Astrocyte of the cerebellum (primary cell): Measurements from ENCODE around the gene PSMD13.
"Not testable (repeated sequence)": the region's sequence is repeated elsewhere in the genome, so short reads cannot be mapped to it uniquely, and the experiment has no call there.

Source experiments
- DNase-seq: peaks from one replicate; pipeline ENCODE4 v3.0.0-alpha.2; 2011; ENCODE audit warnings: low read depth
- H3K4me3 ChIP-seq: 2 replicates; pipeline ENCODE4 v1.5.1; 2011; ENCODE audit warnings: mild to moderate bottlenecking, low read depth, low read length, moderate library complexity
- CTCF ChIP-seq: IDR thresholded peaks from 2 replicates; pipeline ENCODE4 v1.5.1; 2012; ENCODE audit warnings: low read length, low read depth, moderate library complexity, mild to moderate bottlenecking; ENCODE audit errors: missing control alignments
- in situ Hi-C: cut with HindIII; loops from 2 replicates; pipeline ENCODE4 v1.10.0; 2017; ENCODE audit warnings: low sequenced_read_pairs

The PSMD13 gene

DNA sequence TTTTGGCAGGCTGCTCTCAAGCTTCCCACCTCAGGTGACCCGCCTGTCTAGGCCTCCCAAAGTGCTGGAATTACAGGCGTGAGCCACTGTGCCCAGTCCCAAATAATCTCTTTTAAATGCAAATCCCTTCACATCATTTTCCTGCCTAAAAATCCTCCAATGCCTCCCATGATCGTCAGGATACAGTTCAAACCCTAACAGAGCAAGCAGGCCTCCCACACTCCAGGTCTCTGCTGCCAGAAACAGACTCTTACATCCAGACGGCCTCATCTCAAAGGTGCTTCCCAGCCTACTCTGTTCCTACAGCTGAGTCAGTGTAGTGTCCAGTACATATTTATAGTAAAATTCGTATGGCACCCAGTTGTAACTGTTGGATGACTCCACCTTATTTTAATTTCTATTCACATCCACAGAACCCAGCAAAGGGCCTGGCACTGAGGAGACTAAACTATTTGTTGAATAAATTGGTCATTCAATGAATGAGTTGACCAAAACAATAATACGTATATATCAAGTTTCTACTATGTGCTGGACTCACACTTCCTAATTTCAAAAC lies 8.9 kb upstream of the PSMD13 start:
- no peak for DNase-seq
- in situ Hi-C loops, result no loop called here
- no peak for TF ChIP-seq CTCF
- H3K4me3 ChIP-seq, result no peak overlapping the region

DNA sequence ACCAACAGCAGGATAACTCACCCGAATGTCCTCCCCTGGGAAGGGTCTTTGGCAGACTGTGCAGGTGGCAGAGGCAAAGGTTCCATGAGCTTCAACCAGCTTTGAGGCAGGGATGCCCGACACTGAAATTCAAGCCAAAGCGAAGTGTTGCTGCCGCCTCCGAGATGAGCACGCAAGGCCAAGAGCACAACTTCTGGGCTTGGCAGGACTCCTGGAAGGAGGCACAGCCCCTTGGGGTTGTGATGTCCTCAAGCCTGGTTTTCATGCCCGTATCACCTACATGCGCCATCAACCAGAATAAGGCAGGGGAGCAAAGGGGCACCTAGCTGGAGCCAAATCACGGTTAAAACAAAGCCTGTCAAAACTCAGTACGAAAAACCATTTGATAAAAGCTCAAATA lies 6.3 kb upstream of the PSMD13 start:
- H3K4me3 ChIP-seq, result no peak overlapping the region
- no peak for DNase-seq
- in situ Hi-C loops, result no loop called here
- no peak for TF ChIP-seq CTCF

GRCh38 chr11:232783-233565 lies 3.8 kb upstream of the PSMD13 start:
- TF ChIP-seq CTCF, result no peak
- DNase-seq, result no peak
- in situ Hi-C loops, result no loop called here
- H3K4me3 ChIP-seq, result no peak overlapping the region

DNA sequence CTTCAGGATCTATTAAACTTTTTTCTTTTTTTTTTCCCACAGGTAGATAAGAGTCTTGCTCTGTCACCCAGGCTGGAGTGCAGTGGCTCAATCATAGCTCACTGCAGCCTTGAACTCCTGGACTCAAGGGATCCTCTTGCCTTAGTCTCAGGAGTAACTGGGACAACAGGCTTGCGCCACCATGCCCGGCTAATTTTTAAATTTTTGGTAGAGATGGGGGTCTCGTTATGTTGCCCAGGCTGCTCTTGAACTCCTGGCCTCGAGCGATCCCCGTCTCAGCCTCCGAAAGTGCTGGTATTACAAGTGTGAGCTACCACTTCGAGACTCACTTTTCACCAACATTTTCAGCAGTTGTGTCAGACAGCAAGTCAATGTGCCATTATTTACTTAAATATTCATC lies 1.6 kb upstream of the PSMD13 start:
- H3K4me3 ChIP-seq, result peak overlapping the region; percentile 96
- DNase-seq, result no peak
- in situ Hi-C loops, result no loop called here
- TF ChIP-seq CTCF, result no peak

GRCh38 chr11:235609-235996 lies 1.2 kb upstream of the PSMD13 start:
- TF ChIP-seq CTCF, result no peak
- in situ Hi-C loops, result no loop called here
- DNase-seq, result no peak
- H3K4me3 ChIP-seq, result peak overlapping the region; percentile 96

GRCh38 chr11:235997-236773 lies 591 bp upstream of the PSMD13 start, which contains the start of gene SIRT3:
SIRT3 (minus strand) TSS chr11:236342; CDS start chr11:236328, 14 bp downstream.
- peak; percentile 24 for DNase-seq
- in situ Hi-C loops, result no loop called here
- peak; percentile 13 for TF ChIP-seq CTCF
- peak within 1 kb of the TSS; percentile 96 for H3K4me3 ChIP-seq

DNA sequence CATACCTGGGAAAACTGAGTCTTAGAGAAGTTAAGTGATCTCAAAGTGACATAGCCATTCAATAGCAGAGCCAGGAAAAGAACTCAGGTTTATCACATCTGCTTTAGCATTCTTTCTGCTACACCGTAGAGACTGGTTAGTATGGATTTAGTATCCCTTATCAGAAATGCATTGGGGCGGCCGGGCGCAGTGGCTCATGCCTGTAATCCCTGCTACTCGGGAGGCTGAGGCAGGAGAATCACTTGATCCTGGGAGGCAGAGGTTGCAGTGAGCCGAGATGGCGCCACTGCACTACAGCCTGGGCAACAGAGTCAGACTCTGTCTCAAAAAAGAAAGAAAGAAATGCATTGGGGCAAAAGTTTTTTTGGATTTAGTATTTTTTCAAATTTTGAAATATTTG lies 1.6 kb downstream of the PSMD13 start:
- DNase-seq, H3K4me3 ChIP-seq, in situ Hi-C loops: not testable (repeated sequence)
